ENCODE measurements around the gene INO80. TPM values are rescaled to one million over a fixed set of nuclear protein-coding genes. Genes with fewer than 3 reads are reported as not detected.

INO80 gene
- total RNA-seq, 6 experiments from 2014 or later: 18.3 to 23.6 (median 19.4) TPM

- no peak for DNase-seq
- H3K9me3 Mint-ChIP-seq: no peaks in the 10 kb centered on the region
- H3K4me1 Mint-ChIP-seq (ENCODE audit: low read depth): peaks cover 49% of the 10 kb centered on the region
- H3K4me3 Mint-ChIP-seq: no peak overlapping the region
- peaks cover 28% of the 10 kb centered on the region for H3K36me3 Mint-ChIP-seq (ENCODE audit: low read depth)
- peak overlapping the region; percentile 22 for H3K27ac Mint-ChIP-seq
- H3K27me3 Mint-ChIP-seq (ENCODE audit: insufficient read depth): no peaks in the 10 kb centered on the region
- no peak for TF ChIP-seq CTCF (IDR thresholded peaks at IDR 0.05)
Measured at GRCh38 chr15:41011055-41011815, 104.8 kb downstream of the INO80 start.

- H3K9me3 Mint-ChIP-seq: no peaks in the 10 kb centered on the region
- H3K36me3 Mint-ChIP-seq (ENCODE audit: low read depth): peaks cover 28% of the 10 kb centered on the region
- DNase-seq: no peak
- no peaks in the 10 kb centered on the region for H3K27me3 Mint-ChIP-seq (ENCODE audit: insufficient read depth)
- peaks cover 56% of the 10 kb centered on the region for H3K4me1 Mint-ChIP-seq (ENCODE audit: low read depth)
- no peak overlapping the region for H3K4me3 Mint-ChIP-seq
- peak overlapping the region; percentile 56; the same call in 1 of the 2 replicates for H3K27ac Mint-ChIP-seq
- TF ChIP-seq CTCF (IDR thresholded peaks at IDR 0.05): no peak
Measured at GRCh38 chr15:41010345-41010744, 105.7 kb downstream of the INO80 start.

GRCh38 chr15:41006479-41006878, 109.6 kb downstream of the INO80 start:
- DNase-seq: no peak
- TF ChIP-seq CTCF (IDR thresholded peaks at IDR 0.05): no peak
- Mint-ChIP-seq H3K27me3 (ENCODE audit: insufficient read depth) (no peaks in the 10 kb centered on the region), H3K9me3 (no peaks in the 10 kb centered on the region), H3K36me3 (ENCODE audit: low read depth) (peaks cover 6% of the 10 kb centered on the region), H3K4me1 (ENCODE audit: low read depth) (peaks cover 30% of the 10 kb centered on the region), H3K4me3 (no peak overlapping the region), H3K27ac (no peak overlapping the region)

GRCh38 chr15:41004490-41004889, 111.6 kb downstream of the INO80 start:
- Mint-ChIP-seq H3K36me3 (ENCODE audit: low read depth) (peaks cover 26% of the 10 kb centered on the region), H3K4me3 (no peak overlapping the region), H3K27me3 (ENCODE audit: insufficient read depth) (no peaks in the 10 kb centered on the region), H3K27ac (peak overlapping the region; percentile 37; the same call in 1 of the 2 replicates), H3K9me3 (no peaks in the 10 kb centered on the region), H3K4me1 (ENCODE audit: low read depth) (peaks cover 37% of the 10 kb centered on the region)
- DNase-seq: no peak
- TF ChIP-seq CTCF (IDR thresholded peaks at IDR 0.05): no peak

GRCh38 chr15:41001524-41002214, 114.4 kb downstream of the INO80 start:
- TF ChIP-seq CTCF (IDR thresholded peaks at IDR 0.05): no peak
- Mint-ChIP-seq H3K4me3 (peak overlapping the region; percentile 38; the same call in 1 of the 2 replicates), H3K4me1 (ENCODE audit: low read depth) (peaks cover 59% of the 10 kb centered on the region), H3K27me3 (ENCODE audit: insufficient read depth) (no peaks in the 10 kb centered on the region), H3K36me3 (ENCODE audit: low read depth) (peaks cover 31% of the 10 kb centered on the region), H3K27ac (peak overlapping the region; percentile 82), H3K9me3 (no peaks in the 10 kb centered on the region)
- DNase-seq: no peak
